K562 (cell line): Measurements from ENCODE around the gene TGFB2. TPM values are rescaled to one million over a fixed set of nuclear protein-coding genes. Genes with fewer than 3 reads are reported as not detected.

ENCODE experiments used
- ATAC-seq: fragments of 200-7000 bp; cut with Tn5 transposase; 3 replicates; pipeline ENCODE4 v1.9.1; 2020; ENCODE audit warnings: moderate library complexity
- BruUV-seq: library from RNA; stranded (reverse); fragments of 400-500 nt; replicated peaks from 2 replicates; lab custom pipeline; 2021; lab: Mats Ljungman, UMichigan
- CTCF ChIA-PET: fragments of 300-600 bp; formaldehyde crosslinking; extraction: SDS; loops from one replicate; lab custom pipeline; 2021; ENCODE audit warnings: low intra/inter-chr PET ratio; lab: Yijun Ruan, JAX
- POLR2A ChIA-PET: fragments of 300-600, 350-650 bp; sonication (Branson Sonifier 250); formaldehyde crosslinking; extraction: SDS; loops from one replicate; lab custom pipeline; 2021; ENCODE audit warnings: antibody characterized with exemption, inconsistent platforms; lab: Yijun Ruan, JAX
- DNase-seq, 4 experiments: peaks; one replicate each; pipeline versions ENCODE4 v3.0.0 to v3.0.0-alpha.2; 2011 to 2018; ENCODE audit warnings: low spot score in 3 of 4, mixed read lengths in 3 of 4; ENCODE audit errors: extremely low read depth in 1 of 4
- FAIRE-seq: peaks from 2 replicates; lab custom pipeline; 2011; peaks lifted over from hg19 to GRCh38; lab: Jason Lieb, UNC
- H2AFZ ChIP-seq: 2 replicates; pipeline ENCODE4 v1.6.0; 2011; ENCODE audit warnings: low read depth, low read length, control low read depth, inconsistent platforms
- H3K27ac ChIP-seq: fragments of 200-600 bp; 3 replicates; pipeline ENCODE4 v1.8.0; 2011; ENCODE audit warnings: low read depth, mild to moderate bottlenecking, control low read depth, inconsistent platforms, low read length, moderate library complexity, mixed read lengths; ENCODE audit errors: extremely low read depth
- H3K27me3 ChIP-seq, 2 experiments: fragments of 300-600 bp in 1 of 2; 2 replicates in 1 of 2; 3 replicates in 1 of 2; pipeline versions ENCODE4 v1.6.0 to v1.8.0; 2011; ENCODE audit warnings: inconsistent platforms in 2 of 2, low read length in 2 of 2, mild to moderate bottlenecking in 1 of 2, mixed read lengths in 1 of 2, moderate library complexity in 1 of 2; ENCODE audit not compliant: control insufficient read depth in 2 of 2, insufficient read depth in 2 of 2
- H3K36me3 ChIP-seq: fragments of 300-600 bp; 3 replicates; pipeline ENCODE4 v1.8.0; 2011; ENCODE audit warnings: mild to moderate bottlenecking, low read length, inconsistent platforms; ENCODE audit not compliant: control insufficient read depth, insufficient read depth
- H3K4me1 ChIP-seq, 2 experiments: fragments of 200-600 bp in 1 of 2; replicated peaks in 1 of 2; 2 replicates in 1 of 2; 3 replicates in 1 of 2; pipeline versions ENCODE4 v1.5.1 to v1.8.0; 2011; ENCODE audit warnings: inconsistent platforms in 2 of 2, low read length in 2 of 2, mild to moderate bottlenecking in 1 of 2, mixed read lengths in 1 of 2, moderate library complexity in 1 of 2; ENCODE audit not compliant: control insufficient read depth in 2 of 2, insufficient read depth in 2 of 2
- H3K4me2 ChIP-seq: 2 replicates; pipeline ENCODE4 v1.6.1; 2011; ENCODE audit warnings: low read length, control low read depth, inconsistent platforms, mixed read lengths; ENCODE audit not compliant: insufficient read depth
- H3K4me3 ChIP-seq: fragments of 200-600 bp; sonication (generic), shearing (Covaris generic); 2 replicates; pipeline ENCODE4 v1.5.1; 2016; ENCODE audit warnings: control low read depth, inconsistent platforms
- H3K79me2 ChIP-seq: fragments of 200-600 bp; 3 replicates; pipeline ENCODE4 v1.8.0; 2011; ENCODE audit warnings: low read length, inconsistent platforms; ENCODE audit not compliant: control insufficient read depth, insufficient read depth
- H3K9ac ChIP-seq, 2 experiments: 2 replicates each; pipeline versions ENCODE4 v1.6.0 to v1.6.1; 2011; ENCODE audit warnings: low read depth in 2 of 2, low read length in 2 of 2, control low read depth in 1 of 2, inconsistent platforms in 1 of 2, mild to moderate bottlenecking in 1 of 2, mixed read lengths in 1 of 2; ENCODE audit not compliant: insufficient read depth in 1 of 2
- H3K9me1 ChIP-seq: one replicate; pipeline ENCODE4 v1.6.0; 2011; ENCODE audit warnings: inconsistent platforms, mild to moderate bottlenecking, low read length, moderate library complexity; ENCODE audit not compliant: control insufficient read depth, insufficient read depth
- H3K9me3 ChIP-seq: replicated peaks from 2 replicates; pipeline ENCODE4 v1.5.1; 2011; ENCODE audit warnings: low read depth, low read length, inconsistent platforms; ENCODE audit not compliant: control insufficient read depth, insufficient read depth
- H4K20me1 ChIP-seq: replicated peaks from 2 replicates; pipeline ENCODE4 v1.6.1; 2011; ENCODE audit warnings: low read length, inconsistent platforms, mixed read lengths; ENCODE audit not compliant: control insufficient read depth, insufficient read depth
- BRD4 ChIP-seq: fragments of 200-600 bp; sonication (generic); IDR thresholded peaks from 2 replicates; pipeline ENCODE4 v1.6.1; 2017; ENCODE audit warnings: inconsistent platforms
- CBFA2T3 ChIP-seq: fragments of 450-650 bp; IDR thresholded peaks from 2 replicates; pipeline ENCODE4 v1.6.1; 2017
- CCNT2 ChIP-seq: IDR thresholded peaks from 2 replicates; pipeline ENCODE4 v1.6.1; 2011; ENCODE audit warnings: borderline replicate concordance, low read depth, mild to moderate bottlenecking, moderate library complexity, mixed read lengths, low read length; ENCODE audit not compliant: insufficient read length; ENCODE audit errors: extremely low read depth
- CEBPG ChIP-seq, 3 experiments: fragments of 200-800 bp in 1 of 3; sonication (Bioruptor generic) in 1 of 3; sonication (generic) in 1 of 3; formaldehyde crosslinking in 1 of 3; IDR thresholded peaks in 2 of 3; conservative IDR thresholded peaks in 1 of 3; 2 replicates each; pipeline versions ENCODE4 v1.6.1 to v1.8.0; 2016 to 2022; ENCODE audit warnings: missing compliant biosample characterization in 2 of 3, missing genetic modification characterization in 2 of 3, mild to moderate bottlenecking in 1 of 3, missing genetic modification reagents in 1 of 3
- EHMT2 ChIP-seq: fragments of 450-650 bp; IDR thresholded peaks from 2 replicates; pipeline ENCODE4 v1.6.1; 2018; ENCODE audit warnings: antibody characterized with exemption
- ESRRA ChIP-seq: fragments of 450-650 bp; IDR thresholded peaks from 2 replicates; pipeline ENCODE4 v1.6.1; 2014; ENCODE audit warnings: low read depth, mild to moderate bottlenecking, moderate library complexity, borderline replicate concordance
- HDAC1 ChIP-seq, 2 experiments: fragments of 450-650 bp; IDR thresholded peaks; 2 replicates each; pipeline ENCODE4 v1.6.1; 2016 to 2017; ENCODE audit warnings: inconsistent platforms in 1 of 2, mild to moderate bottlenecking in 1 of 2, moderate library complexity in 1 of 2
- ILF3 ChIP-seq: fragments of 450-650 bp; IDR thresholded peaks from 2 replicates; pipeline ENCODE4 v1.6.1; 2018; ENCODE audit warnings: antibody characterized with exemption, mild to moderate bottlenecking, moderate library complexity, borderline replicate concordance
- OTX1 ChIP-seq: fragments of 450-650 bp; formaldehyde crosslinking; IDR thresholded peaks from 2 replicates; pipeline ENCODE4 v1.4.0; 2022; ENCODE audit warnings: mild to moderate bottlenecking
- RCOR1 ChIP-seq, 2 experiments: IDR thresholded peaks; 2 replicates each; pipeline ENCODE4 v1.6.1; 2012; ENCODE audit warnings: low read depth in 2 of 2, low read length in 2 of 2, borderline replicate concordance in 1 of 2, improper control_type of control experiment in 1 of 2
- ZFPM2 ChIP-seq: fragments of 250-450 bp; sonication (Bioruptor Pico); IDR thresholded peaks from 2 replicates; pipeline ENCODE4 v1.5.1; 2022; ENCODE audit warnings: mild to moderate bottlenecking
- WGBS: fragments of 100-300 bp; shearing (Covaris generic); methylation state at CpG from one replicate; pipeline ENCODE4 v1.1.6; 2016; ENCODE audit warnings: low coverage, mixed read lengths; ENCODE audit not compliant: insufficient coverage; ENCODE audit errors: missing lambda C conversion rate; 5-methylcytosine and 5-hydroxymethylcytosine counted together
- in situ Hi-C: fragments of 300-500 bp; cut with MboI; formaldehyde crosslinking; loops from 4 replicates; pipeline ENCODE4 v1.15.0; 2018; ENCODE audit warnings: inconsistent platforms, mixed read lengths
- intact Hi-C: fragments of 100-400 bp; cut with micrococcal nuclease; formaldehyde crosslinking; loops from 2 replicates; pipeline ENCODE4 v1.14.2; 2022
- polyA plus RNA-seq, 8 experiments: library from polyadenylated mRNA; depleted of rRNA in 4 of 8; stranded (reverse) in 5 of 8; unstranded in 3 of 8; fragments of >200 nt; fragmentation: Nextera tagmentation in 2 of 8; fragmentation: Illumina TruSeq in 1 of 8; extraction: Ambion mirVana in 2 of 8; extraction: Trizol in 1 of 8; gene quantifications; 2 replicates each; pipeline versions ENCODE4 v1.2.1 to v1.2.3, GENCODE V29; 2011 to 2014; ENCODE audit warnings: inconsistent platforms in 1 of 8, missing spikeins in 1 of 8
- total RNA-seq, 7 experiments: library from RNA; depleted of rRNA in 6 of 7; stranded (reverse); fragments of >200 nt in 6 of 7; fragmentation: Illumina TruSeq in 2 of 7; extraction: Trizol in 2 of 7; gene quantifications; 2 replicates each; pipeline versions ENCODE4 v1.2.1 to v1.2.3, GENCODE V29; 2011 to 2021; ENCODE audit warnings: low replicate concordance in 1 of 7
- TF ChIP-seq, protein P1 (sequence below): fragments of 450-650 bp; formaldehyde crosslinking; IDR thresholded peaks from 2 replicates; pipeline ENCODE4 v1.4.0; 2020; ENCODE audit warnings: mild to moderate bottlenecking
- TF ChIP-seq, protein P2 (sequence below), 2 experiments: fragments of 450-650 bp in 1 of 2; sonication (generic) in 1 of 2; formaldehyde crosslinking in 1 of 2; IDR thresholded peaks in 1 of 2; conservative IDR thresholded peaks in 1 of 2; 2 replicates each; pipeline versions ENCODE4 v1.6.1 to v1.8.1; 2016 to 2023; ENCODE audit warnings: mild to moderate bottlenecking in 2 of 2, moderate library complexity in 2 of 2, inconsistent platforms in 1 of 2, missing genetic modification reagents in 1 of 2

Gene TGFB2
- total and polyA plus RNA-seq, 9 of the 15 experiments (the other 6 are each of a cell fraction or from before 2014, with no cell fraction given) = 0.03 to 0.41 (median 0.11) TPM; not detected in 3

DNA sequence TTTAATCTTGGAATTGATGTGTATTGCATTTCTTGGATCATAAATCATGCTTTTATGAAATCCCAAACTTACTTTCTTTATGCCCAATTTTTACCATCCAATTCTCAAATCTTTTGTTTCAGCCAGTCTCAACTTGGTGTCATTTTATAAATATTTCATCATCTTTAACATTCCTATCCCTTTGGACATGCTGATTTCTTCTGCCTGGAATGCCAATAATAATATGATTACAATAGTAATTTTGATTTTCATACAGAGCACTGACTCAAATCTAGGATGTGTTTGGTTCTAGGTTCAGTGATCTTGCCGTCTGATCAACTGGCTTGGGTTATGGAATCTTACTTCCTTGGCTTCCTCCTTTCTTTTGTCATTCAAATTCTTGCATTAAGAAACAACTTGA lies 47.3 kb upstream of the TGFB2 start:
- in situ Hi-C loops (no loop called here), intact Hi-C loops (loop anchor here (2.0 kb wide), 2 partner anchors 33 to 255 kb away; no protein-coding TSS in a partner anchor)
- peaks cover 15 to 38% of the 10 kb centered on the region in 2 experiments; a peak in 4 of 5 replicates for H3K4me1 ChIP-seq
- no peaks in the 10 kb centered on the region for H3K9me3 ChIP-seq
- DNase-seq (no peak), ATAC-seq (no peak), FAIRE-seq (no peak)
- H2AFZ ChIP-seq = 0 out of 2 replicates have a peak overlapping the region, but pooled peaks have one; percentile 14
- TF ChIP-seq, protein P1, sequence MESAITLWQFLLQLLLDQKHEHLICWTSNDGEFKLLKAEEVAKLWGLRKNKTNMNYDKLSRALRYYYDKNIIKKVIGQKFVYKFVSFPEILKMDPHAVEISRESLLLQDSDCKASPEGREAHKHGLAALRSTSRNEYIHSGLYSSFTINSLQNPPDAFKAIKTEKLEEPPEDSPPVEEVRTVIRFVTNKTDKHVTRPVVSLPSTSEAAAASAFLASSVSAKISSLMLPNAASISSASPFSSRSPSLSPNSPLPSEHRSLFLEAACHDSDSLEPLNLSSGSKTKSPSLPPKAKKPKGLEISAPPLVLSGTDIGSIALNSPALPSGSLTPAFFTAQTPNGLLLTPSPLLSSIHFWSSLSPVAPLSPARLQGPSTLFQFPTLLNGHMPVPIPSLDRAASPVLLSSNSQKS (CRISPR knock-in tag) = no peak
- TF ChIP-seq ESRRA = no peak
- TF ChIP-seq CBFA2T3 = no peak
- TF ChIP-seq CCNT2 = no peak
- TF ChIP-seq CEBPG (CRISPR knock-in tag; IDR thresholded peaks at IDR 0.05) = no peak
- TF ChIP-seq CEBPG (tag; conservative IDR thresholded peaks at IDR 0.05 in 1 of 2, IDR thresholded peaks at IDR 0.05 in 1 of 2) = peak in 1 of 2 experiments; percentile 53; a peak in 2 of 4 replicates
- no peak for TF ChIP-seq ZFPM2
- TF ChIP-seq, protein P2, sequence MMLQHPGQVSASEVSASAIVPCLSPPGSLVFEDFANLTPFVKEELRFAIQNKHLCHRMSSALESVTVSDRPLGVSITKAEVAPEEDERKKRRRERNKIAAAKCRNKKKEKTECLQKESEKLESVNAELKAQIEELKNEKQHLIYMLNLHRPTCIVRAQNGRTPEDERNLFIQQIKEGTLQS (IDR thresholded peaks at IDR 0.05) = peak; percentile 73
- TF ChIP-seq, protein P2 (CRISPR knock-in tag; conservative IDR thresholded peaks at IDR 0.05) = no peak
- TF ChIP-seq EHMT2 = no peak
- no peak for TF ChIP-seq ILF3
- TF ChIP-seq RCOR1 (IDR thresholded peaks at IDR 0.05; ENCODE audit: borderline replicate concordance in 1 of 2, low read depth in 2 of 2, low read length in 2 of 2) = no peak
- TF ChIP-seq OTX1 (CRISPR knock-in tag) = no peak
- TF ChIP-seq HDAC1 (IDR thresholded peaks at IDR 0.05) = no peak
- TF ChIP-seq BRD4 = no peak
- H3K4me3 ChIP-seq = no peak overlapping the region
- ChIA-PET POLR2A (interaction anchor here (0.7 to 1.3 kb wide), 2 partner anchors 9 to 36 kb away, joined by 3 to 6 read pairs; no protein-coding TSS in a partner anchor), CTCF (no interaction called here)
- H3K9me1 ChIP-seq = no peaks in the 10 kb centered on the region
- no peaks in the 10 kb centered on the region for H4K20me1 ChIP-seq
- peak overlapping the region in 1 of 2 experiments; percentile 36; a peak in 2 of 4 replicates for H3K9ac ChIP-seq
- peak overlapping the region; percentile 61 for H3K27ac ChIP-seq
- no peaks in the 10 kb centered on the region for H3K27me3 ChIP-seq
- no TSS peak for BruUV-seq
- peak overlapping the region; percentile 51; the same call in 1 of the 2 replicates for H3K4me2 ChIP-seq
- H3K36me3 ChIP-seq = peaks cover 51% of the 10 kb centered on the region
- H3K79me2 ChIP-seq = peaks cover 99% of the 10 kb centered on the region
- WGBS = 11% methylated on average over 1 of the region's 1 CpG
